ENCODE data around the gene DDX20. TPM values are rescaled to one million over a fixed set of nuclear protein-coding genes. Genes with fewer than 3 reads are reported as not detected.

DDX20 gene
- total RNA-seq, 4 donors from 2014 or later: 16.8 to 24.4 (median 21.5) TPM

GRCh38 chr1:111779546-111779945, 23.8 kb downstream of the DDX20 start:
- TF ChIP-seq CTCF (IDR thresholded peaks at IDR 0.05; ENCODE audit: low read depth): no peak

GRCh38 chr1:111784273-111784901, 28.7 kb downstream of the DDX20 start:
- TF ChIP-seq CTCF (IDR thresholded peaks at IDR 0.05; ENCODE audit: low read depth): no peak

- no peak for TF ChIP-seq CTCF (IDR thresholded peaks at IDR 0.05; ENCODE audit: low read depth)
Observed at GRCh38 chr1:111786669-111787207, 31.0 kb downstream of the DDX20 start.

- TF ChIP-seq CTCF (IDR thresholded peaks at IDR 0.05; ENCODE audit: low read depth): no peak
Observed at GRCh38 chr1:111789142-111789541, 33.4 kb downstream of the DDX20 start.

GRCh38 chr1:111789666-111790316, 34.1 kb downstream of the DDX20 start:
- TF ChIP-seq CTCF (IDR thresholded peaks at IDR 0.05; ENCODE audit: low read depth): no peak

GRCh38 chr1:111791776-111792175, 36.1 kb downstream of the DDX20 start:
- no peak for TF ChIP-seq CTCF (IDR thresholded peaks at IDR 0.05; ENCODE audit: low read depth)

- no peak for TF ChIP-seq CTCF (IDR thresholded peaks at IDR 0.05; ENCODE audit: low read depth)
Observed at GRCh38 chr1:111792249-111792648, 36.5 kb downstream of the DDX20 start.

Measured in subcutaneous adipose tissue (tissue), 4 donors.